WTC11 (cell line): ENCODE results near the gene PSENEN. TPM values are rescaled to one million over a fixed set of nuclear protein-coding genes. Genes with fewer than 3 reads are reported as not detected.

ENCODE experiments used
- ATAC-seq: fragments of 200-7000 bp; cut with Tn5 transposase; 2 replicates; pipeline ENCODE4 v1.10.0; 2021; ENCODE audit warnings: mild to moderate bottlenecking, moderate library complexity
- CTCF ChIA-PET: fragments of 300-600 bp; sonication (Branson Sonifier 250); formaldehyde crosslinking; loops from one replicate; lab custom pipeline; 2021; ENCODE audit warnings: antibody characterized with exemption; lab: Charles Lee
- POLR2A ChIA-PET: fragments of 350-600 bp; sonication (Branson Sonifier 250); formaldehyde crosslinking; loops from one replicate; lab custom pipeline; 2021; ENCODE audit warnings: antibody characterized with exemption; lab: Charles Lee
- DNase-seq: peaks from one replicate; pipeline ENCODE4 v3.0.0; 2021; ENCODE audit warnings: low spot score
- H3K27ac Mint-ChIP-seq: 2 replicates; pipeline ENCODE4 v1.8.0; 2021; ENCODE audit warnings: mixed read lengths
- H3K27me3 Mint-ChIP-seq: 2 replicates; pipeline ENCODE4 v1.8.0; 2021; ENCODE audit warnings: low read depth, mild to moderate bottlenecking, moderate library complexity, mixed read lengths
- H3K36me3 Mint-ChIP-seq: 2 replicates; pipeline ENCODE4 v1.8.0; 2021; ENCODE audit warnings: mixed read lengths
- H3K4me1 Mint-ChIP-seq: 2 replicates; pipeline ENCODE4 v1.8.0; 2022; ENCODE audit warnings: mixed read lengths
- H3K4me3 Mint-ChIP-seq: 2 replicates; pipeline ENCODE4 v1.8.0; 2021; ENCODE audit warnings: mild to moderate bottlenecking, moderate library complexity, mixed read lengths
- H3K9me3 Mint-ChIP-seq: 2 replicates; pipeline ENCODE4 v1.8.0; 2021; ENCODE audit warnings: mixed read lengths
- AR ChIP-seq: fragments of 250-450 bp; sonication (Bioruptor Pico); IDR thresholded peaks from 2 replicates; pipeline ENCODE4 v1.9.0; 2021; ENCODE audit warnings: mild to moderate bottlenecking
- E2F5 ChIP-seq: sonication (generic); formaldehyde crosslinking; IDR thresholded peaks from 2 replicates; pipeline ENCODE4 v1.8.1; 2022; ENCODE audit warnings: mild to moderate bottlenecking, moderate library complexity, missing genetic modification reagents
- ELF4 ChIP-seq: sonication (generic); formaldehyde crosslinking; IDR thresholded peaks from 2 replicates; pipeline ENCODE4 v1.8.1; 2022; ENCODE audit warnings: low read depth, mild to moderate bottlenecking, moderate library complexity, missing genetic modification reagents
- ERG ChIP-seq: fragments of 250-450 bp; sonication (Bioruptor Pico); IDR thresholded peaks from 2 replicates; pipeline ENCODE4 v1.8.0; 2021; ENCODE audit warnings: mild to moderate bottlenecking
- ETV6 ChIP-seq: sonication (generic); formaldehyde crosslinking; IDR thresholded peaks from 2 replicates; pipeline ENCODE4 v1.8.1; 2022; ENCODE audit warnings: mild to moderate bottlenecking, missing genetic modification reagents
- FOXJ3 ChIP-seq: sonication (generic); formaldehyde crosslinking; IDR thresholded peaks from 2 replicates; pipeline ENCODE4 v1.9.0; 2021; ENCODE audit warnings: missing genetic modification reagents, mild to moderate bottlenecking, borderline replicate concordance
- GABPB1 ChIP-seq: sonication (generic); formaldehyde crosslinking; IDR thresholded peaks from 2 replicates; pipeline ENCODE4 v1.8.1; 2023; ENCODE audit warnings: mild to moderate bottlenecking, missing genetic modification reagents
- HMGXB4 ChIP-seq: sonication (generic); formaldehyde crosslinking; IDR thresholded peaks from 2 replicates; pipeline ENCODE4 v1.8.1; 2023; ENCODE audit warnings: mild to moderate bottlenecking, moderate library complexity, missing genetic modification reagents
- IRF2 ChIP-seq: sonication (generic); formaldehyde crosslinking; IDR thresholded peaks from 2 replicates; pipeline ENCODE4 v1.8.0; 2022; ENCODE audit warnings: low read depth, missing genetic modification reagents, borderline replicate concordance
- JAZF1 ChIP-seq: fragments of 250-450 bp; sonication (Bioruptor Pico); IDR thresholded peaks from 2 replicates; pipeline ENCODE4 v1.9.0; 2021; ENCODE audit warnings: moderate library complexity, mild to moderate bottlenecking, inconsistent platforms
- KAT7 ChIP-seq: sonication (generic); formaldehyde crosslinking; IDR thresholded peaks from 2 replicates; pipeline ENCODE4 v1.8.1; 2023; ENCODE audit warnings: missing genetic modification reagents, mild to moderate bottlenecking, borderline replicate concordance
- NFATC4 ChIP-seq: fragments of 250-450 bp; sonication (Bioruptor Pico); IDR thresholded peaks from 2 replicates; pipeline ENCODE4 v1.9.0; 2021; ENCODE audit warnings: mild to moderate bottlenecking
- NFYB ChIP-seq: sonication (generic); formaldehyde crosslinking; conservative IDR thresholded peaks from 2 replicates; pipeline ENCODE4 v1.8.0; 2022; ENCODE audit warnings: low read depth, missing genetic modification reagents
- PRDM15 ChIP-seq: sonication (generic); formaldehyde crosslinking; IDR thresholded peaks from 2 replicates; pipeline ENCODE4 v1.8.0; 2022; ENCODE audit warnings: missing genetic modification reagents
- SMAD4 ChIP-seq: sonication (generic); formaldehyde crosslinking; IDR thresholded peaks from 2 replicates; pipeline ENCODE4 v1.8.0; 2022; ENCODE audit warnings: mild to moderate bottlenecking, missing genetic modification reagents
- SOX15 ChIP-seq: fragments of 250-450 bp; sonication (Bioruptor Pico); IDR thresholded peaks from 2 replicates; pipeline ENCODE4 v1.9.0; 2021; ENCODE audit warnings: mild to moderate bottlenecking
- TP53 ChIP-seq: sonication (generic); formaldehyde crosslinking; IDR thresholded peaks from 2 replicates; pipeline ENCODE4 v1.8.1; 2023; ENCODE audit warnings: mild to moderate bottlenecking, missing genetic modification reagents
- ZNF219 ChIP-seq: sonication (generic); formaldehyde crosslinking; IDR thresholded peaks from 2 replicates; pipeline ENCODE4 v1.8.0; 2023; ENCODE audit warnings: missing genetic modification reagents, mild to moderate bottlenecking, borderline replicate concordance
- ZNF232 ChIP-seq: sonication (generic); formaldehyde crosslinking; IDR thresholded peaks from 2 replicates; pipeline ENCODE4 v1.8.0; 2022; ENCODE audit warnings: mild to moderate bottlenecking, missing genetic modification reagents
- ZNF281 ChIP-seq: sonication (generic); formaldehyde crosslinking; IDR thresholded peaks from 2 replicates; pipeline ENCODE4 v1.8.0; 2023; ENCODE audit warnings: mild to moderate bottlenecking, missing genetic modification reagents
- ZNF317 ChIP-seq: sonication (generic); formaldehyde crosslinking; IDR thresholded peaks from 2 replicates; pipeline ENCODE4 v1.8.1; 2023; ENCODE audit warnings: low read depth, mild to moderate bottlenecking, moderate library complexity, missing genetic modification reagents, borderline replicate concordance
- total RNA-seq: library from RNA; stranded (reverse); gene quantifications from 3 replicates; pipeline ENCODE4 v1.2.3, GENCODE V29; 2021

PSENEN gene
- total RNA-seq, 1 experiment from 2014 or later: 80.3 TPM

- no peak overlapping the region for H3K27ac Mint-ChIP-seq
- no peaks in the 10 kb centered on the region for H3K9me3 Mint-ChIP-seq
- POLR2A ChIA-PET: no interaction called here
- H3K36me3 Mint-ChIP-seq: no peaks in the 10 kb centered on the region
- TF ChIP-seq JAZF1 (no peak), TP53 (CRISPR knock-in tag) (no peak), AR (CRISPR knock-in tag) (no peak), SMAD4 (no peak)
- TF ChIP-seq, all 79 proteins: peak for 0
- peaks cover 30% of the 10 kb centered on the region for H3K4me1 Mint-ChIP-seq
- CTCF ChIA-PET: interaction anchor here (2.5 kb wide), 1 partner anchor 10 kb away, joined by 11 read pairs; no protein-coding TSS in a partner anchor
- H3K27me3 Mint-ChIP-seq: peaks cover 30% of the 10 kb centered on the region
- ATAC-seq (no peak), DNase-seq (no peak)
- peak overlapping the region; percentile 53 for H3K4me3 Mint-ChIP-seq
Measured at GRCh38 chr19:35775046-35775297, 29.5 kb downstream of the PSENEN start.

- DNase-seq (peak; percentile 100), ATAC-seq (peak; percentile 87)
- CTCF ChIA-PET: interaction anchor here (0.9 to 2.5 kb wide), 4 partner anchors 9 to 81 kb away, joined by 3 to 11 read pairs (median 4); partner anchors contain the start of gene KIRREL2
- Mint-ChIP-seq H3K9me3 (no peaks in the 10 kb centered on the region), H3K4me3 (peak within 1 kb of the TSS; percentile 70), H3K27ac (no peak within 1 kb of the TSS), H3K27me3 (peaks cover 30% of the 10 kb centered on the region), H3K36me3 (no peaks in the 10 kb centered on the region), H3K4me1 (peaks cover 30% of the 10 kb centered on the region)
- POLR2A ChIA-PET: no interaction called here
- peak; percentile 64 for TF ChIP-seq NFYB (CRISPR knock-in tag)
- TF ChIP-seq ZNF317 (CRISPR knock-in tag): no peak
- TF ChIP-seq SOX15 (CRISPR knock-in tag): no peak
- TF ChIP-seq HMGXB4: no peak
- TF ChIP-seq KAT7 (CRISPR knock-in tag): no peak
- no peak for TF ChIP-seq ERG (CRISPR knock-in tag)
- TF ChIP-seq ZNF232: no peak
- TF ChIP-seq ZNF281: no peak
- TF ChIP-seq GABPB1: no peak
- TF ChIP-seq ZNF219 (CRISPR knock-in tag): no peak
- TF ChIP-seq E2F5 (CRISPR knock-in tag): peak; percentile 70; the same call in 1 of the 2 replicates
- TF ChIP-seq ETV6 (CRISPR knock-in tag): no peak
- TF ChIP-seq PRDM15: peak; percentile 84
- TF ChIP-seq ELF4 (CRISPR knock-in tag): no peak
- TF ChIP-seq SMAD4: no peak
- TF ChIP-seq NFATC4 (CRISPR knock-in tag): no peak
- TF ChIP-seq IRF2: no peak
- TF ChIP-seq FOXJ3 (CRISPR knock-in tag): no peak
Measured at GRCh38 chr19:35775298-35776101, 30.0 kb downstream of the PSENEN start, which contains the start of gene ARHGAP33. Gene ARHGAP33, plus strand, starts transcription at chr19:35775564. Its CDS starts 95 bp downstream, at chr19:35775659.
